ENCODE results near the gene HSF5. TPM values are rescaled to one million over a fixed set of nuclear protein-coding genes. Genes with fewer than 3 reads are reported as not detected.

The HSF5 gene
- total RNA-seq, 4 donors from 2014 or later, result under 0.01 to 0.13 TPM; not detected in 2

DNA sequence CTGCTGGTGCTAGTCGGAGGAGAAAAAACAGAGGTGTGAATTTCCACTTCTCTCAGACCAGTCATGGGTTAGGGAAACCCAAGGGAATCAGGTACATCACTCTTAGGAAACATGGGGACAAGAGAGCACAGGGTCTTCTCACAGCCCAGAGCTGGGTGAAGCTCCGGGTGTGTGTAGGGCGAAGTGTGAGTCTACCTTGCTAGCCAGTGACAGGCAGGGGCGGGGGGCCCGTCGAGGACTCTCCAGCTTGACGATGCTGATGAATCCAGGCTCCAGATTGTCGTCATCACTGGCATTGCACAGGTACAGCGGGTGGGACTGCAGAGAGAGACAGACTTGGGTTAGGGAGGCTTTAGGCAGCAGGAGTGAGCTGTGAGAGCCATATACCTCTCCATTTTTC is 117.5 kb downstream of the HSF5 start:
- no peaks in the 10 kb centered on the region for H3K4me1 ChIP-seq
- no peaks in the 10 kb centered on the region for H3K36me3 ChIP-seq
- H3K4me3 ChIP-seq, result no peak overlapping the region
- H3K27me3 ChIP-seq, result no peaks in the 10 kb centered on the region
- DNase-seq (ENCODE audit: extremely low spot score), result no peak
- H3K9me3 ChIP-seq, result no peaks in the 10 kb centered on the region
- 93% methylated on average over 9 of the region's 9 CpGs for WGBS
- TF ChIP-seq CTCF (IDR thresholded peaks at IDR 0.05), result no peak
- TF ChIP-seq POLR2A (IDR thresholded peaks at IDR 0.05; ENCODE audit: low read depth), result no peak
- TF ChIP-seq POLR2AphosphoS5 (IDR thresholded peaks at IDR 0.05), result no peak
- TF ChIP-seq EP300 (IDR thresholded peaks at IDR 0.05), result no peak
- intact Hi-C loops (cut with DNase I), result no loop called here
- no peak overlapping the region for H3K27ac ChIP-seq (replicated peaks in 1 of 4)

DNA sequence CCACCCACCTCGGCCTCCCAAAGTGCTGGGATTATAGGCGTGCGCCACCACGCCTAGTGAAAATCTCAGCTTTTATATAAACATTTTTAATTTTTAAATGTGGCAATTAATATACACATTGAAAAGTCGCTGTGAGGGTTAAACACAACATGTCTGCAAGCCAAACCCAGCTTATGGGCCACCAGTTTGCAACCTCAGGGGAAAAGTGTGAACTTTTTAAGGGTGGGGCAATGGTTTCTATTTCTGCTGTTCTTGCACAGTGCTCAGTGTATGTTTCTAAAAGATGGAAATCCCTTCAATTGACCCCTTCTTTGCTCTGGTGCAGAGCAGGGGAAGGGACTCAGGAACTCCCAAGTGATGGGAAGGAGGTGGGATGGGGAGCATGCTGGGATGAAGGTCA is 117.9 kb downstream of the HSF5 start:
- Histone ChIP-seq H3K4me1 (no peaks in the 10 kb centered on the region), H3K36me3 (no peaks in the 10 kb centered on the region), H3K27me3 (no peaks in the 10 kb centered on the region), H3K27ac (replicated peaks in 1 of 4) (no peak overlapping the region), H3K4me3 (no peak overlapping the region), H3K9me3 (no peaks in the 10 kb centered on the region)
- intact Hi-C loops (cut with DNase I), result no loop called here
- no peak for DNase-seq (ENCODE audit: extremely low spot score)
- TF ChIP-seq EP300 (IDR thresholded peaks at IDR 0.05) (no peak), CTCF (IDR thresholded peaks at IDR 0.05) (no peak), POLR2A (IDR thresholded peaks at IDR 0.05; ENCODE audit: low read depth) (no peak), POLR2AphosphoS5 (IDR thresholded peaks at IDR 0.05) (no peak)
- WGBS, result 93% methylated on average over 5 of the region's 5 CpGs

Other genes with a start within 250 kb of the HSF5 start
- gene LPO, start 249.8 kb downstream of the HSF5 start, total RNA-seq, result not detected
- under 1 TPM in 2 of 4 donors, not detected in 2; 0.23 to 0.66 TPM for gene MPO, start 207.5 kb downstream of the HSF5 start, total RNA-seq
- gene TSPOAP1, start 159.6 kb downstream of the HSF5 start, total RNA-seq, result 10 to 100 TPM in 3 of 4 donors, 1 to 10 TPM in 1; 10.0 to 19.0 (median 16.0) TPM
- 10 to 100 TPM; 35.3 to 59.6 (median 47.0) TPM for gene SUPT4H1, start 136.2 kb downstream of the HSF5 start, total RNA-seq
- under 1 TPM in 3 of 4 donors, not detected in 1; under 0.01 to 0.26 (median 0.11) TPM for gene RNF43, start 70.9 kb downstream of the HSF5 start, total RNA-seq
- 10 to 100 TPM; 24.4 to 29.9 (median 28.4) TPM for gene MTMR4, start 26.2 kb upstream of the HSF5 start, total RNA-seq
- under 1 TPM; under 0.01 to 0.19 (median 0.11) TPM for gene TEX14, start 203.6 kb upstream of the HSF5 start, total RNA-seq
- 10 to 100 TPM; 20.1 to 27.0 (median 21.4) TPM for gene RAD51C, start 204.2 kb upstream of the HSF5 start, total RNA-seq

Data from esophagus muscularis mucosa (tissue), 4 donors.